ENCODE measurements around the gene GPR137. TPM values are rescaled to one million over a fixed set of nuclear protein-coding genes. Genes with fewer than 3 reads are reported as not detected.

GPR137 gene
- total RNA-seq, 1 experiment from 2014 or later = 24.4 TPM

DNA sequence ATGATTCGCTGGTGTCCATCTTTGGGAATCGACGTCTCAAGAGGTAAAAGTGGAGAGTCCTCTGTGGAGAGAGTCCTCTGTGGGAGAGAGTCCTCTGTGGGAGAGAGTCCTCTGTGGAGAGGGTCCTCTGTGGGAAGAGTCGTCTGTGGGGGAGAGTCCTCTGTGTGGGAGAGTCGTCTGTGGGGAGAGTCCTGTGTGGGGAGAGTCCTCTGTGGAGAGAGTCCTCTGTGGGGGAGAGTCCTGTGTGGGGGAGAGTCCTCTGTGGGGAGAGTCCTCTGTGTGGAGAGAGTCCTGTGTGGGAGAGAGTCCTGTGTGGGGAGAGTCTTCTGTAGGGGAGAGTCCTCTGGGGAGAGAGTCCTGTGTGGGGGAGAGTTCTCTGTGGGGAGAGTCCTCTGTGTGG, 35.4 kb downstream of the GPR137 start:
- H3K9me2 ChIP-seq (ENCODE audit: insufficient read depth) = no peaks in the 10 kb centered on the region

DNA sequence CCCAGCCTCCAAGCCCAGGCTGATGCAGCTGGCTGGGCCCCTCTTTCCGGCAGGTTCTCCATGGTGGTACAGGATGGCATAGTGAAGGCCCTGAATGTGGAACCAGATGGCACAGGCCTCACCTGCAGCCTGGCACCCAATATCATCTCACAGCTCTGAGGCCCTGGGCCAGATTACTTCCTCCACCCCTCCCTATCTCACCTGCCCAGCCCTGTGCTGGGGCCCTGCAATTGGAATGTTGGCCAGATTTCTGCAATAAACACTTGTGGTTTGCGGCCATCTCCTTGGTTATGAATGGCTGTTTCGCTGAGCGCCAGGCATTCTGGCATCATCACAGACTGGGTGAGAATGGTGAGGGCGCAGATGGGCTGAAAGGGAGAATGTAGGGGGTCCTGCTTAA, 35.9 kb downstream of the GPR137 start:
- peak overlapping the region; percentile 26; the same call in 1 of the 2 replicates for H3K9ac ChIP-seq (ENCODE audit: low read length)
- no peak for DNase-seq (ENCODE audit: low read depth, low spot score)

More for the DNA sequence above, 35.4 kb downstream of the GPR137 start:
- H3K4me1 ChIP-seq (ENCODE audit: control insufficient read depth in 1 of 2, insufficient read depth in 2 of 2, low read length in 2 of 2) = peaks cover 21 to 53% of the 10 kb centered on the region in 2 experiments
- no peak for TF ChIP-seq YY1 (IDR thresholded peaks at IDR 0.05; ENCODE audit: extremely low read depth, insufficient replicate concordance, low read depth, low read length)
- peak overlapping the region; percentile 22; the same call in 1 of the 2 replicates for H3K4me2 ChIP-seq (ENCODE audit: low read length)
- no peaks in the 10 kb centered on the region for H4K20me1 ChIP-seq (ENCODE audit: insufficient read depth)
- H3K27ac ChIP-seq (ENCODE audit: low read depth, low read length) = peak overlapping the region; percentile 46
- RAD21 ChIA-PET (ENCODE audit: low non-redundant PET in 1 of 2, low total read pairs in 2 of 2, uncharacterized antibody in 2 of 2, unreplicated experiment in 2 of 2) = no interaction called here
- no peaks in the 10 kb centered on the region for H3K27me3 ChIP-seq (ENCODE audit: insufficient read depth, low read length)
- intact Hi-C loops (cut with micrococcal nuclease) = no loop called here
- no peak overlapping the region for H2AFZ ChIP-seq (ENCODE audit: low read depth, low read length, poor library complexity, severe bottlenecking)
- H3K9me3 ChIP-seq (ENCODE audit: control insufficient read depth in 1 of 2, insufficient read depth in 1 of 2, low read depth in 1 of 2, low read length in 2 of 2) = no peaks in the 10 kb centered on the region
- POLR2A ChIA-PET = no interaction called here
- H3K79me2 ChIP-seq (ENCODE audit: insufficient read depth, low read length) = peaks cover 28% of the 10 kb centered on the region
- no TSS peak for BruUV-seq (replicated peaks)
- DNase-seq (ENCODE audit: low read depth, low spot score) (no peak), ATAC-seq (no peak)
- CTCF ChIA-PET = no interaction called here
- H3K9ac ChIP-seq (ENCODE audit: low read length) = peak overlapping the region; percentile 26; the same call in 1 of the 2 replicates
- H3K36me3 ChIP-seq (ENCODE audit: control insufficient read depth in 1 of 2, insufficient read depth in 2 of 2, low read length in 2 of 2) = peaks cover 4 to 7% of the 10 kb centered on the region in 2 experiments; a peak in 2 of 4 replicates
- no peak overlapping the region for H3K4me3 ChIP-seq (replicated peaks in 1 of 2; ENCODE audit: low read depth in 1 of 2, low read length in 2 of 2)

More for the DNA sequence above, 35.9 kb downstream of the GPR137 start:
- Histone ChIP-seq H3K9me3 (ENCODE audit: control insufficient read depth in 1 of 2, insufficient read depth in 1 of 2, low read depth in 1 of 2, low read length in 2 of 2) (no peaks in the 10 kb centered on the region), H4K20me1 (ENCODE audit: insufficient read depth) (no peaks in the 10 kb centered on the region), H3K27ac (ENCODE audit: low read depth, low read length) (peak overlapping the region; percentile 46), H3K4me1 (ENCODE audit: control insufficient read depth in 1 of 2, insufficient read depth in 2 of 2, low read length in 2 of 2) (peaks cover 17 to 48% of the 10 kb centered on the region in 2 experiments), H3K4me2 (ENCODE audit: low read length) (peak overlapping the region; percentile 18; the same call in 1 of the 2 replicates), H3K9me2 (ENCODE audit: insufficient read depth) (no peaks in the 10 kb centered on the region), H3K36me3 (ENCODE audit: control insufficient read depth in 1 of 2, insufficient read depth in 2 of 2, low read length in 2 of 2) (peaks cover 0 to 7% of the 10 kb centered on the region in 2 experiments; a peak in 1 of 4 replicates), H3K79me2 (ENCODE audit: insufficient read depth, low read length) (peaks cover 23% of the 10 kb centered on the region), H3K27me3 (ENCODE audit: insufficient read depth, low read length) (no peaks in the 10 kb centered on the region), H3K4me3 (replicated peaks in 1 of 2; ENCODE audit: low read depth in 1 of 2, low read length in 2 of 2) (no peak overlapping the region), H2AFZ (ENCODE audit: low read depth, low read length, poor library complexity, severe bottlenecking) (no peak overlapping the region)
- ChIA-PET RAD21 (ENCODE audit: low non-redundant PET in 1 of 2, low total read pairs in 2 of 2, uncharacterized antibody in 2 of 2, unreplicated experiment in 2 of 2) (no interaction called here), CTCF (interaction anchor here (1.2 kb wide), 1 partner anchor 10 kb away, joined by 3 read pairs; no protein-coding TSS in a partner anchor), POLR2A (interaction anchor here (1.0 kb wide), 1 partner anchor 9 kb away, joined by 3 read pairs; no protein-coding TSS in a partner anchor)
- no peak for ATAC-seq
- BruUV-seq (replicated peaks) = no TSS peak
- intact Hi-C loops (cut with micrococcal nuclease) = no loop called here
- no peak for TF ChIP-seq FOSL1 (IDR thresholded peaks at IDR 0.05; ENCODE audit: low read depth)
- TF ChIP-seq POLR2A (IDR thresholded peaks at IDR 0.05; ENCODE audit: borderline replicate concordance, extremely low read depth, insufficient read depth, insufficient read length) = no peak
- TF ChIP-seq, protein P1, sequence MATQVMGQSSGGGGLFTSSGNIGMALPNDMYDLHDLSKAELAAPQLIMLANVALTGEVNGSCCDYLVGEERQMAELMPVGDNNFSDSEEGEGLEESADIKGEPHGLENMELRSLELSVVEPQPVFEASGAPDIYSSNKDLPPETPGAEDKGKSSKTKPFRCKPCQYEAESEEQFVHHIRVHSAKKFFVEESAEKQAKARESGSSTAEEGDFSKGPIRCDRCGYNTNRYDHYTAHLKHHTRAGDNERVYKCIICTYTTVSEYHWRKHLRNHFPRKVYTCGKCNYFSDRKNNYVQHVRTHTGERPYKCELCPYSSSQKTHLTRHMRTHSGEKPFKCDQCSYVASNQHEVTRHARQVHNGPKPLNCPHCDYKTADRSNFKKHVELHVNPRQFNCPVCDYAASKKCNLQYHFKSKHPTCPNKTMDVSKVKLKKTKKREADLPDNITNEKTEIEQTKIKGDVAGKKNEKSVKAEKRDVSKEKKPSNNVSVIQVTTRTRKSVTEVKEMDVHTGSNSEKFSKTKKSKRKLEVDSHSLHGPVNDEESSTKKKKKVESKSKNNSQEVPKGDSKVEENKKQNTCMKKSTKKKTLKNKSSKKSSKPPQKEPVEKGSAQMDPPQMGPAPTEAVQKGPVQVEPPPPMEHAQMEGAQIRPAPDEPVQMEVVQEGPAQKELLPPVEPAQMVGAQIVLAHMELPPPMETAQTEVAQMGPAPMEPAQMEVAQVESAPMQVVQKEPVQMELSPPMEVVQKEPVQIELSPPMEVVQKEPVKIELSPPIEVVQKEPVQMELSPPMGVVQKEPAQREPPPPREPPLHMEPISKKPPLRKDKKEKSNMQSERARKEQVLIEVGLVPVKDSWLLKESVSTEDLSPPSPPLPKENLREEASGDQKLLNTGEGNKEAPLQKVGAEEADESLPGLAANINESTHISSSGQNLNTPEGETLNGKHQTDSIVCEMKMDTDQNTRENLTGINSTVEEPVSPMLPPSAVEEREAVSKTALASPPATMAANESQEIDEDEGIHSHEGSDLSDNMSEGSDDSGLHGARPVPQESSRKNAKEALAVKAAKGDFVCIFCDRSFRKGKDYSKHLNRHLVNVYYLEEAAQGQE (IDR thresholded peaks at IDR 0.05; ENCODE audit: low read depth) = no peak
- TF ChIP-seq, protein P2, sequence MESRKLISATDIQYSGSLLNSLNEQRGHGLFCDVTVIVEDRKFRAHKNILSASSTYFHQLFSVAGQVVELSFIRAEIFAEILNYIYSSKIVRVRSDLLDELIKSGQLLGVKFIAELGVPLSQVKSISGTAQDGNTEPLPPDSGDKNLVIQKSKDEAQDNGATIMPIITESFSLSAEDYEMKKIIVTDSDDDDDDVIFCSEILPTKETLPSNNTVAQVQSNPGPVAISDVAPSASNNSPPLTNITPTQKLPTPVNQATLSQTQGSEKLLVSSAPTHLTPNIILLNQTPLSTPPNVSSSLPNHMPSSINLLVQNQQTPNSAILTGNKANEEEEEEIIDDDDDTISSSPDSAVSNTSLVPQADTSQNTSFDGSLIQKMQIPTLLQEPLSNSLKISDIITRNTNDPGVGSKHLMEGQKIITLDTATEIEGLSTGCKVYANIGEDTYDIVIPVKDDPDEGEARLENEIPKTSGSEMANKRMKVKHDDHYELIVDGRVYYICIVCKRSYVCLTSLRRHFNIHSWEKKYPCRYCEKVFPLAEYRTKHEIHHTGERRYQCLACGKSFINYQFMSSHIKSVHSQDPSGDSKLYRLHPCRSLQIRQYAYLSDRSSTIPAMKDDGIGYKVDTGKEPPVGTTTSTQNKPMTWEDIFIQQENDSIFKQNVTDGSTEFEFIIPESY (IDR thresholded peaks at IDR 0.05; ENCODE audit: extremely low read depth, insufficient replicate concordance, low read length) = no peak
- TF ChIP-seq ZNF274 (IDR thresholded peaks at IDR 0.05; ENCODE audit: low read depth, low read length) = no peak
- TF ChIP-seq, protein P3, sequence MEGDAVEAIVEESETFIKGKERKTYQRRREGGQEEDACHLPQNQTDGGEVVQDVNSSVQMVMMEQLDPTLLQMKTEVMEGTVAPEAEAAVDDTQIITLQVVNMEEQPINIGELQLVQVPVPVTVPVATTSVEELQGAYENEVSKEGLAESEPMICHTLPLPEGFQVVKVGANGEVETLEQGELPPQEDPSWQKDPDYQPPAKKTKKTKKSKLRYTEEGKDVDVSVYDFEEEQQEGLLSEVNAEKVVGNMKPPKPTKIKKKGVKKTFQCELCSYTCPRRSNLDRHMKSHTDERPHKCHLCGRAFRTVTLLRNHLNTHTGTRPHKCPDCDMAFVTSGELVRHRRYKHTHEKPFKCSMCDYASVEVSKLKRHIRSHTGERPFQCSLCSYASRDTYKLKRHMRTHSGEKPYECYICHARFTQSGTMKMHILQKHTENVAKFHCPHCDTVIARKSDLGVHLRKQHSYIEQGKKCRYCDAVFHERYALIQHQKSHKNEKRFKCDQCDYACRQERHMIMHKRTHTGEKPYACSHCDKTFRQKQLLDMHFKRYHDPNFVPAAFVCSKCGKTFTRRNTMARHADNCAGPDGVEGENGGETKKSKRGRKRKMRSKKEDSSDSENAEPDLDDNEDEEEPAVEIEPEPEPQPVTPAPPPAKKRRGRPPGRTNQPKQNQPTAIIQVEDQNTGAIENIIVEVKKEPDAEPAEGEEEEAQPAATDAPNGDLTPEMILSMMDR (IDR thresholded peaks at IDR 0.05 in 2 of 3, conservative IDR thresholded peaks at IDR 0.05 in 1 of 3; ENCODE audit: borderline replicate concordance in 1 of 3, insufficient read depth in 1 of 3, low read depth in 2 of 3, low read length in 2 of 3) = no peak
- no peak for TF ChIP-seq EZH2phosphoT487 (IDR thresholded peaks at IDR 0.05; ENCODE audit: borderline replicate concordance)

Data from HCT116 (cell line).